GM23338 (cell line): Measurements from ENCODE around the gene RRAD.

Experiments
- CREB1 ChIP-seq: fragments of 250-450 bp; sonication (Bioruptor Pico); IDR thresholded peaks from 2 replicates; pipeline ENCODE4 v1.5.0; 2020; ENCODE audit warnings: low read depth, mild to moderate bottlenecking, moderate library complexity
- EZH2 ChIP-seq: fragments of 200-600 bp; sonication (generic); IDR thresholded peaks from one replicate; pipeline ENCODE4 v1.8.0; 2017; ENCODE audit warnings: antibody characterized with exemption, mild to moderate bottlenecking, low read depth; ENCODE audit not compliant: unreplicated experiment
- POLR2AphosphoS5 ChIP-seq: IDR thresholded peaks from 2 replicates; pipeline ENCODE4 v1.6.1; 2016; ENCODE audit warnings: antibody characterized with exemption, low read depth
- TF ChIP-seq, protein P1 (sequence below), 2 experiments: fragments of 200-600 bp in 1 of 2; sonication (generic) in 1 of 2; conservative IDR thresholded peaks; 2 replicates each; pipeline versions ENCODE4 v1.5.1 to v1.6.1; 2016 to 2017; ENCODE audit warnings: antibody characterized with exemption in 2 of 2, low read depth in 2 of 2, mild to moderate bottlenecking in 2 of 2, moderate library complexity in 1 of 2
- TF ChIP-seq, protein P2 (sequence below): IDR thresholded peaks from one replicate; pipeline ENCODE4 v1.6.1; 2018; ENCODE audit warnings: antibody characterized with exemption; ENCODE audit not compliant: unreplicated experiment

DNA sequence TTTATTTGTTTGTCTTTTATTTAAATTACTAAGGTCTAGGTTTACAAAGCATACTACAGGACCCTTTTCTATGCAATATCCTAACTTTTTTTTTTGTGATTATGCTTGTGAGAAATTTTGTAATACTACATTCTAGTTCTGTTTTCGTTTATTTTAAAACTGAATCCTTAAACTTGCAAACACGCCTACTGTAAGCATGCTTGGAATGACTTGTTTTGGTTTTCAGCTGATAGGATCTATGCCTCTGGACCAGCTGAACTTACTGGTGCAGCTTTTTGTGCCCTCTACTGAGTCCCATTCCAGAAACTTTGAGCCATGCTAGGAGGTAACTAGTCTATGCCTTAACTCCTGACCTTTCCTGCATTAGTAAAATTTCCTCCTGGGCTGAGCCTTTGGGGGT, 39.0 kb downstream of the RRAD start:
- no peak for TF ChIP-seq POLR2AphosphoS5
- TF ChIP-seq, protein P1, sequence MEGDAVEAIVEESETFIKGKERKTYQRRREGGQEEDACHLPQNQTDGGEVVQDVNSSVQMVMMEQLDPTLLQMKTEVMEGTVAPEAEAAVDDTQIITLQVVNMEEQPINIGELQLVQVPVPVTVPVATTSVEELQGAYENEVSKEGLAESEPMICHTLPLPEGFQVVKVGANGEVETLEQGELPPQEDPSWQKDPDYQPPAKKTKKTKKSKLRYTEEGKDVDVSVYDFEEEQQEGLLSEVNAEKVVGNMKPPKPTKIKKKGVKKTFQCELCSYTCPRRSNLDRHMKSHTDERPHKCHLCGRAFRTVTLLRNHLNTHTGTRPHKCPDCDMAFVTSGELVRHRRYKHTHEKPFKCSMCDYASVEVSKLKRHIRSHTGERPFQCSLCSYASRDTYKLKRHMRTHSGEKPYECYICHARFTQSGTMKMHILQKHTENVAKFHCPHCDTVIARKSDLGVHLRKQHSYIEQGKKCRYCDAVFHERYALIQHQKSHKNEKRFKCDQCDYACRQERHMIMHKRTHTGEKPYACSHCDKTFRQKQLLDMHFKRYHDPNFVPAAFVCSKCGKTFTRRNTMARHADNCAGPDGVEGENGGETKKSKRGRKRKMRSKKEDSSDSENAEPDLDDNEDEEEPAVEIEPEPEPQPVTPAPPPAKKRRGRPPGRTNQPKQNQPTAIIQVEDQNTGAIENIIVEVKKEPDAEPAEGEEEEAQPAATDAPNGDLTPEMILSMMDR (conservative IDR thresholded peaks at IDR 0.05; ENCODE audit: low read depth in 2 of 2), result no peak
- TF ChIP-seq, protein P2, sequence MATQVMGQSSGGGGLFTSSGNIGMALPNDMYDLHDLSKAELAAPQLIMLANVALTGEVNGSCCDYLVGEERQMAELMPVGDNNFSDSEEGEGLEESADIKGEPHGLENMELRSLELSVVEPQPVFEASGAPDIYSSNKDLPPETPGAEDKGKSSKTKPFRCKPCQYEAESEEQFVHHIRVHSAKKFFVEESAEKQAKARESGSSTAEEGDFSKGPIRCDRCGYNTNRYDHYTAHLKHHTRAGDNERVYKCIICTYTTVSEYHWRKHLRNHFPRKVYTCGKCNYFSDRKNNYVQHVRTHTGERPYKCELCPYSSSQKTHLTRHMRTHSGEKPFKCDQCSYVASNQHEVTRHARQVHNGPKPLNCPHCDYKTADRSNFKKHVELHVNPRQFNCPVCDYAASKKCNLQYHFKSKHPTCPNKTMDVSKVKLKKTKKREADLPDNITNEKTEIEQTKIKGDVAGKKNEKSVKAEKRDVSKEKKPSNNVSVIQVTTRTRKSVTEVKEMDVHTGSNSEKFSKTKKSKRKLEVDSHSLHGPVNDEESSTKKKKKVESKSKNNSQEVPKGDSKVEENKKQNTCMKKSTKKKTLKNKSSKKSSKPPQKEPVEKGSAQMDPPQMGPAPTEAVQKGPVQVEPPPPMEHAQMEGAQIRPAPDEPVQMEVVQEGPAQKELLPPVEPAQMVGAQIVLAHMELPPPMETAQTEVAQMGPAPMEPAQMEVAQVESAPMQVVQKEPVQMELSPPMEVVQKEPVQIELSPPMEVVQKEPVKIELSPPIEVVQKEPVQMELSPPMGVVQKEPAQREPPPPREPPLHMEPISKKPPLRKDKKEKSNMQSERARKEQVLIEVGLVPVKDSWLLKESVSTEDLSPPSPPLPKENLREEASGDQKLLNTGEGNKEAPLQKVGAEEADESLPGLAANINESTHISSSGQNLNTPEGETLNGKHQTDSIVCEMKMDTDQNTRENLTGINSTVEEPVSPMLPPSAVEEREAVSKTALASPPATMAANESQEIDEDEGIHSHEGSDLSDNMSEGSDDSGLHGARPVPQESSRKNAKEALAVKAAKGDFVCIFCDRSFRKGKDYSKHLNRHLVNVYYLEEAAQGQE, result no peak
- TF ChIP-seq EZH2, result no peak
- TF ChIP-seq CREB1 (CRISPR knock-in tag), result no peak
